ENCODE measurements around the gene CDH16. TPM values are rescaled to one million over a fixed set of nuclear protein-coding genes. Genes with fewer than 3 reads are reported as not detected.
A peak's percentile ranks its signal among the peaks of the same experiment; 100 is the strongest.

Gene CDH16
- total RNA-seq, 4 donors from 2014 or later = not detected

- peak; percentile 5 for ATAC-seq
- peak overlapping the region in 1 of 2 donors; percentile 32 for H3K4me3 ChIP-seq
- peaks cover 23 to 64% (median 55%) of the 10 kb centered on the region in 3 donors for H3K4me1 ChIP-seq
- peak overlapping the region; percentile 67 to 93 (median 92) for H3K27ac ChIP-seq
- WGBS, 2 donors (ENCODE audit: low coverage in 1 of 2) = 29 to 45% methylated on average over 4 to 6 of the region's 16 CpGs
- TF ChIP-seq POLR2A (IDR thresholded peaks at IDR 0.05) (no peak), EP300 (IDR thresholded peaks at IDR 0.05) (no peak), CTCF (IDR thresholded peaks at IDR 0.05) (no peak), POLR2AphosphoS5 (IDR thresholded peaks at IDR 0.05) (no peak)
- H3K9me3 ChIP-seq = no peaks in the 10 kb centered on the region
- H3K27me3 ChIP-seq = no peaks in the 10 kb centered on the region
- H3K36me3 ChIP-seq = no peaks in the 10 kb centered on the region
Observed at GRCh38 chr16:66904846-66905632, 13.6 kb downstream of the CDH16 start.

GRCh38 chr16:66904428-66904845 lies 14.2 kb downstream of the CDH16 start:
- H3K27ac ChIP-seq = peak overlapping the region; percentile 67 to 93 (median 92)
- peaks cover 27 to 70% (median 61%) of the 10 kb centered on the region in 3 donors for H3K4me1 ChIP-seq
- ATAC-seq = no peak
- no peaks in the 10 kb centered on the region for H3K27me3 ChIP-seq
- H3K36me3 ChIP-seq = no peaks in the 10 kb centered on the region
- no peaks in the 10 kb centered on the region for H3K9me3 ChIP-seq
- 88% methylated on average over 4 of the region's 13 CpGs; no CpG with 5 or more reads in 1 of the 2 donors for WGBS, 2 donors (ENCODE audit: low coverage in 1 of 2)
- peak overlapping the region in 1 of 2 donors; percentile 32 for H3K4me3 ChIP-seq
- no peak for TF ChIP-seq POLR2A (IDR thresholded peaks at IDR 0.05)
- TF ChIP-seq CTCF (IDR thresholded peaks at IDR 0.05) = no peak
- TF ChIP-seq POLR2AphosphoS5 (IDR thresholded peaks at IDR 0.05) = no peak
- TF ChIP-seq EP300 (IDR thresholded peaks at IDR 0.05) = no peak

GRCh38 chr16:66903544-66904427 lies 14.9 kb downstream of the CDH16 start:
- H3K4me3 ChIP-seq = no peak overlapping the region
- H3K27ac ChIP-seq = peak overlapping the region; percentile 67 to 93 (median 92)
- H3K9me3 ChIP-seq = no peaks in the 10 kb centered on the region
- no peak for TF ChIP-seq POLR2AphosphoS5 (IDR thresholded peaks at IDR 0.05)
- no peak for TF ChIP-seq CTCF (IDR thresholded peaks at IDR 0.05)
- TF ChIP-seq EP300 (IDR thresholded peaks at IDR 0.05) = no peak
- no peak for TF ChIP-seq POLR2A (IDR thresholded peaks at IDR 0.05)
- no peak for ATAC-seq
- 40% methylated on average over 1 of the region's 11 CpGs; no CpG with 5 or more reads in 1 of the 2 donors for WGBS, 2 donors (ENCODE audit: low coverage in 1 of 2)
- no peaks in the 10 kb centered on the region for H3K36me3 ChIP-seq
- H3K4me1 ChIP-seq = peaks cover 32 to 76% (median 66%) of the 10 kb centered on the region in 3 donors
- no peaks in the 10 kb centered on the region for H3K27me3 ChIP-seq

GRCh38 chr16:66902648-66903543 lies 15.8 kb downstream of the CDH16 start:
- Histone ChIP-seq H3K4me1 (peaks cover 36 to 85% (median 70%) of the 10 kb centered on the region in 3 donors), H3K27ac (peak overlapping the region; percentile 67 to 93 (median 92)), H3K36me3 (no peaks in the 10 kb centered on the region), H3K9me3 (no peaks in the 10 kb centered on the region), H3K4me3 (no peak overlapping the region), H3K27me3 (no peaks in the 10 kb centered on the region)
- 33% methylated on average over 7 of the region's 14 CpGs; no CpG with 5 or more reads in 1 of the 2 donors for WGBS, 2 donors (ENCODE audit: low coverage in 1 of 2)
- TF ChIP-seq POLR2AphosphoS5 (IDR thresholded peaks at IDR 0.05) (no peak), CTCF (IDR thresholded peaks at IDR 0.05) (no peak)
- no peak for ATAC-seq

Measured in gastroesophageal sphincter (tissue), 4 donors.